A549 treated with CpdA at 1 μM for 4 hours (cell line): ENCODE results near the gene USP21. TPM values are rescaled to one million over a fixed set of nuclear protein-coding genes. Genes with fewer than 3 reads are reported as not detected.

ENCODE experiments used
- total RNA-seq: library from RNA; stranded (reverse); fragments of 200-300 nt; extraction: Qiagen RNA extraction; gene quantifications from 5 replicates; pipeline ENCODE4 v1.2.3, GENCODE V29; 2022; ENCODE audit warnings: low read depth

The USP21 gene
- 18.2 to 26.4 TPM (median 23.5 TPM) in 5 replicates for total RNA-seq

GRCh38 chr1:161159087-161159912 is at the start of gene USP21:
USP21 (plus strand) TSS chr1:161159500; CDS start chr1:161160641, 1,141 bp downstream.

DNA sequence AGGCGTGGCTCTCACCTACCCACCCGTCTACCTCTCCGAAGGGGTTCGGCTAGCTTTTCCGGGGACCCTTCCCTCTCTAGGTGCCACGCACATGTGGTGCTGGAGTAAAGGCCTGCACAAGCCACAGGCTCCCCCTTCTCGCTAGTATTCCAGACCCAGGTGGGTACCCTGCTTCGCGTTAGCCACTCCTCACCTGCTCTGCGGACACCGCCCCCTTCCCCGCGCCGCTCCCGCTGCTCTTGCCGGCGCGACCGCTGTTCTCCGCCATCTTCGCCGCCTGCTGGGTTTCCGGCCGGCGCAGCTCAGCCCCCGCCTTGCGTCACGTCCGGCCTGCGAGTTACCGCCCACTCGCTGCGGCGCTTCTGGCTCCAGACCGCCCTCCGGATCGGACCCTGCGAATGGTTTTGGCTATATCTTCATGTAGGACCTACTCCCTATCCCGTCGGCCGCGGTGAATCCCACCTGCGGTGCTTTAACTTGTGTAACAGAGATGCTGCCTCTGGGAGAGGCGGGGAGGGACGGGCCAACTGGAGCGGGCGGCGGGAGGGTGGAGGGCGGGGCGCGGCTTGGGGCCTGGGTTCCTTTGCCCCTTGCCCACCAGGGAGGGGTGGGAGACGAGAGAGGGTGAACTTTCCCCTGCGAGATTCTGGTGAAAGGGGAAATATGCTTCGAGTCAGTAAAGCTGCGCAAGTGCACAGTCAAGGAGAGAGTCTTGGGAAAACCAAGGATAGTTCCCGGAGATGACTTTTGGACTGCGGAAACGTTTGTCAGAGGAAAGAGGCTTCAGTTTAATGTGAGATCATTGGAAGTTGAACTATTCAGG is 41.3 kb upstream of the USP21 start, which contains the start of the genes NIT1 and PFDN2:
Gene NIT1 (plus strand): TSS at position 347 of the 823 bp plus-strand sequence. CDS start 72 bp downstream, at position 419.
Gene PFDN2 (minus strand): TSS at position 279 of the 823 bp plus-strand sequence. CDS start 11 bp downstream, at position 268.

GRCh38 chr1:161132410-161133219 is 26.7 kb upstream of the USP21 start, which contains the start of gene DEDD:
DEDD (minus strand) TSS chr1:161132667; CDS start chr1:161124462, 8,205 bp downstream.

GRCh38 chr1:161153682-161154337 is 5.5 kb upstream of the USP21 start, which contains the start of gene UFC1:
UFC1 (plus strand) TSS chr1:161153978; CDS start chr1:161153998, 20 bp downstream.

DNA sequence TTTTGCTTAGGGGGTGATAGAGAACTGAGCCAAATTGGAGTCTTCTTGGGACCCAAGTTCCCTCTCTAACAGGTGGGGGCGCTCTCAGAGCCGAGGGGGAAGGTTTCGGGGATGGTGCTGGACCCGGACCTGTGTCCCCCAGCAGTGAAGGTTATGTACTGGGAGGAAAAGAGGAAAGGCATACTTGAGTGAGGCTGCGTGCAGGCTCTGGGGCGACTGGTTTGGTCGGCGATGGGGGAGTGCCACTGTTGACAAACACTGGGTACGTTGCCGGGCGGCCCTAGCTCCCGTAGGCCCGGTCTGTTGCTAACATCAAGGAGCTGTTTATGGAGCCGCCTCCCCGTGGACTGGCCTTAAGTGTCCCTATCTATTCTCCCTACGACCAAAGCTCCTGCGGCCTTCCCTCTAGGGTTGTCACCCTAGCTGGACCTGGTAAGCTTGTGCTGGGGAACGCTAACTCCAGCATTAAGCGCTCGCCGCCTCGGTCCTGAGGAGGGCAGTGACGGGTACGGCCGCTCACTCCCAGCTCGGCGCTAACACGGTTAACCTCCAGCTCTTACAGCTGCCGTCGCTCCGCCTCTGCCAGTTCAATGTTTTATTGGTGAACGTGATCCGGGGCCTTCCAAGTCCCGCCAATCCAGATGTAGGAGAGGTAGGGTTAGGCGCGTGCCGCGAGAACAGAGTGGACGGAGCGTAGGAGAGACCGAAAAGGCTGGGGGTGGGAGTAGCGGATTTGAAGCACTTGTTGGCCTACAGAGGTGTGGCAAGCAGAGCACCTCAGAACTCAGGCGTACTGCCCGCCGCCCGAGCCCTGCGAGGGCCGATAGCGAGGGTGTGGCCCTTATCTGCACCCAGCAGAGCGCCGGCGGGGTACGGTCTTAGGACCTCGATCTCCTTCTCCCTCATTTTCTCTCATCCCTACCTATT is 6.7 kb downstream of the USP21 start, which contains the start of gene PPOX:
Gene PPOX (plus strand): TSS at position 685 of the 927 bp plus-strand sequence. CDS start 422 bp downstream, outside the sequence.

DNA sequence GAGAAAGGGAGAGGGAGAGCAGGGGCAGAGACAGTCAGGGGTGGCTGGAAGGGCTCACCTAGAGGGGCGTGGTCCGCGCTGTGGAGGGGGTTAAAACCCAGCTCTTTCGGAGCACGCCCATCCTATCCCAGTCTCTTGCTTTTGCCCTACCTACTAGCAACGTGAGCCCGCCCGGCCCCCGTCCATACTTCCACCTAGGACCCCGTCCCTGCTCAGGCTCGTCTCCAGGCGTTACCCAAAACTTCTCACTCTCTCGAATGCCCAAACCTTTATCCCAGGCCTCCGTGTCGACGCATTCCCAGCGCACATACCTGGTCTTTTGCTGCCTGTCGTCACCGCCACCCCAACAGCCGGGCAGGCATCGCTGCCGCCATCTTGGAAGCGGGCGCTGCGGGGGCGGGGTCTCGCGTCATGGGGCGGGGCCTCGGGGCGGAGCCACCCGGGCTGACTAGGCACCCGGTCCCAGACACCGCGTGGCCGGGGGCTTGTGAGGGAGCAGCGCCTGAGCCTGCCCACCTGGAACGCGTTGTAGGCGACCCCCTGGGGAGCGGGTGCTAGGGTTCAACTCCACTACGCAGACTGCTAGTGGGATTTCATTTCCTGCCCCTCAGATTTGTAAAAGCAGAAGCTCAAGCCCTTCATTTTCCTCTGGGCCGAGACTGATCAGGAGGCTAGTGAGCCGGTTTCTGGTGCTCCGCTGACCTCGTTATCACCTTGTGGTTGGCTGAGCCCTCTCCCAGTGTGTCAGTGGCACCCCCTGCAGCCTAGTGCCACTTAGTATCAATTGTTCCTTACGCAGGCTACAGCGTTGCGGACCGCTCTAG is 18.0 kb downstream of the USP21 start, which contains the start of gene B4GALT3:
Gene B4GALT3 (minus strand): TSS at position 396 of the 824 bp plus-strand sequence. CDS start 1,447 bp downstream, outside the sequence.

GRCh38 chr1:161198897-161199431 is 39.7 kb downstream of the USP21 start, which contains the start of gene ADAMTS4:
ADAMTS4 (minus strand) TSS chr1:161199054; CDS start chr1:161198627, 427 bp downstream.

DNA sequence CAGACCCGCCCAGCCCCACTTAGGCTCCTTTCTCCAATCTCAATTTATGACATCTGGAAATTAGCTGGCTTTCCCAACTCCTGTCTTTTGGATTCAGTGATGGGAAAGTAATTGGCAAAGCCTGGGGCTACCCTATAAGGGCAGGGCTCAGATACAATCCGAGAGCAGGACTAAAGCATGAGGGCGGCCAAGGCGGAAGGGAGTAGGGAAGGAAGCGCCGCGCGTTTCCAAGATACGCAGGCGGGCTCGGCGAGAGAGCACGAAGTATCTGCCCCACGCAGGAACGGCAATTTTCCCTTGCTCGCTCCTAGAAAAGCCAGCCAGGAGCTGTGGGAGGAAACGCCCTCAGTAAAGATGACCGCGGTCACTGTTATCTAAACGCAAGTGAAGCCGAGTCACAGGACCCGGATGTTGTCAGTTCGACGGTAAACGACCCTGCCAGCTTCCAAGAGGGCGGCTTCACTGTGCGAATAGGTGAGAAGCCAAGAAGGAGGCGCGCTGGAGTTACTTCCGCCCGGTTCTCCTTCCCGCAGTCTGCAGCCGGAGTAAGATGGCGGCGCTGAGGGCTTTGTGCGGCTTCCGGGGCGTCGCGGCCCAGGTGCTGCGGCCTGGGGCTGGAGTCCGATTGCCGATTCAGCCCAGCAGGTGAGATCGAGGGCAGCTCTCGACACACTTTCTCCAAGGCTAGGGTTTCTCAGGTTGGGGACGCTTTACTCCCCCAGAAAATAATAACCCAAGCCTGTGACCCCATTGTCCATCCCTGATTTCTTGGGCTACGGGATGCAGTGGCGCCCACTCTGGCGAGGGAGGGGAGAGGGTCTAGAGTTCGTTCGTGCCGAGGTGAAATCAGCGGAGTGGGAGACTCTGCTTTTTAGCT is 42.8 kb downstream of the USP21 start, which contains the start of gene NDUFS2:
Gene NDUFS2 (plus strand): TSS at position 532 of the 877 bp plus-strand sequence. CDS start 19 bp downstream, at position 551.

DNA sequence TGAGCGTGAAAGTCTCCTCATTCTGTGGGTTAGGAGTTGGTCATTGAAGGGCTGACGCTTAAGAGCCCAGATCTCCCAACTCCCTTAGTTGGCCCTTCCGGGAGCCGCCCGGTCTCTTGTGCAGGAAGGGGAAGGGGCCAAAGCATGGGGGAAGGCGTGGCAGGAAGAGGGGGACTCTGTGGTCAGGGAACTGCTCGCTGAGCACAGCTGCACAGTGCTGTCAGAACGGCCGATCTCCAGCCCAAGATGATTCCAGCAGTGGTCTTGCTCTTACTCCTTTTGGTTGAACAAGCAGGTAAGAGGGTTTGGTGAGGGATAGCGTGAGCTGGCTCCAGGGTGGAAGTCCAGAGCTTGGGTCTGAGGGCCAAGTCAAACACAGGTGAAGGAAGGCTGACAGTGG is 55.8 kb downstream of the USP21 start, which contains the start of gene FCER1G:
Gene FCER1G (plus strand): TSS at position 220 of the 400 bp plus-strand sequence. CDS start 27 bp downstream, at position 247.

Other genes starting within 250 kb of the USP21 start
- gene ITLN2, start 204.7 kb upstream of the USP21 start, total RNA-seq = 0.16 TPM in 1 of 5 replicates, not detected in the others
- gene F11R, start 138.3 kb upstream of the USP21 start, total RNA-seq = 42.3 to 56.2 TPM (median 52.6 TPM) in 5 replicates
- 0.25 to 0.52 TPM (median 0.40 TPM) in 4 of 5 replicates, not detected in the other for gene TSTD1, start 120.5 kb upstream of the USP21 start, total RNA-seq
- 51.2 to 62.5 TPM (median 55.3 TPM) in 5 replicates for gene USF1, start 113.5 kb upstream of the USP21 start, total RNA-seq
- gene ARHGAP30, start 89.6 kb upstream of the USP21 start, total RNA-seq = 0.05 to 0.19 TPM (median 0.11 TPM) in 4 of 5 replicates, not detected in the other
- gene NECTIN4, start 69.9 kb upstream of the USP21 start, total RNA-seq = 1.2 to 2.2 TPM (median 1.3 TPM) in 5 replicates
- gene KLHDC9, start 61.1 kb upstream of the USP21 start, total RNA-seq = 0.76 to 2.3 TPM (median 1.9 TPM) in 5 replicates
- gene PFDN2, start 41.5 kb upstream of the USP21 start, total RNA-seq = 121 to 142 TPM (median 125 TPM) in 5 replicates
- gene NIT1, start 41.4 kb upstream of the USP21 start, total RNA-seq = 29.0 to 36.5 TPM (median 33.2 TPM) in 5 replicates
- 23.0 to 33.3 TPM (median 32.4 TPM) in 5 replicates for gene DEDD, start 26.8 kb upstream of the USP21 start, total RNA-seq
- gene UFC1, start 5.5 kb upstream of the USP21 start, total RNA-seq = 92.8 to 141 TPM (median 93.5 TPM) in 5 replicates
- 12.9 to 16.4 TPM (median 14.2 TPM) in 5 replicates for gene PPOX, start 6.9 kb downstream of the USP21 start, total RNA-seq
- gene B4GALT3, start 18.0 kb downstream of the USP21 start, total RNA-seq = 25.3 to 32.6 TPM (median 30.6 TPM) in 5 replicates
- 0.01 TPM in 1 of 5 replicates, not detected in the others for gene ADAMTS4, start 39.6 kb downstream of the USP21 start, total RNA-seq
- 79.3 to 107 TPM (median 81.5 TPM) in 5 replicates for gene NDUFS2, start 42.9 kb downstream of the USP21 start, total RNA-seq
- gene FCER1G, start 55.8 kb downstream of the USP21 start, total RNA-seq = 0.18 TPM in 1 of 5 replicates, not detected in the others
- gene APOA2, start 64.1 kb downstream of the USP21 start, total RNA-seq = 4.4 TPM in 1 of 5 replicates, not detected in the others
- gene TOMM40L, start 66.6 kb downstream of the USP21 start, total RNA-seq = 9.7 to 11.4 TPM (median 11.1 TPM) in 5 replicates
- 0.03 TPM in 1 of 5 replicates, not detected in the others for gene NR1I3, start 78.7 kb downstream of the USP21 start, total RNA-seq
- 0.07 to 0.10 TPM (median 0.09 TPM) in 3 of 5 replicates, not detected in the others for gene PCP4L1, start 99.2 kb downstream of the USP21 start, total RNA-seq
- gene MPZ, start 150.5 kb downstream of the USP21 start, total RNA-seq = 0.15 to 0.32 TPM (median 0.21 TPM) in 5 replicates
- 235 to 259 TPM (median 245 TPM) in 5 replicates for gene SDHC, start 154.9 kb downstream of the USP21 start, total RNA-seq
- gene CFAP126, start 208.4 kb downstream of the USP21 start, total RNA-seq = 0.14 to 0.36 TPM (median 0.25 TPM) in 3 of 5 replicates, not detected in the others